PC-3 (cell line): Measurements from ENCODE around the gene CAP2. TPM values are rescaled to one million over a fixed set of nuclear protein-coding genes. Genes with fewer than 3 reads are reported as not detected.

Experiments
- ATAC-seq: fragments of 200-7000 bp; cut with Tn5 transposase; 2 replicates; pipeline ENCODE4 v1.9.1; 2020; ENCODE audit warnings: mild to moderate bottlenecking, moderate library complexity
- BruUV-seq: library from RNA; stranded (reverse); fragments of 400-500 nt; replicated peaks from 2 replicates; lab custom pipeline; 2021; lab: Mats Ljungman, UMichigan
- CTCF ChIA-PET: fragments of 300-600 bp; sonication (Branson Sonifier 250); formaldehyde crosslinking; loops from one replicate; lab custom pipeline; 2022; ENCODE audit warnings: antibody characterized with exemption; lab: Charles Lee
- POLR2A ChIA-PET: fragments of 300-600 bp; sonication (Branson Sonifier 250); formaldehyde crosslinking; loops from one replicate; lab custom pipeline; 2022; ENCODE audit warnings: antibody characterized with exemption; ENCODE audit not compliant: unreplicated experiment; lab: Charles Lee
- DNase-seq: peaks from one replicate; pipeline ENCODE4 v3.0.0-alpha.2; 2015
- H2AFZ ChIP-seq: fragments of 300-600 bp; sonication (generic); 2 replicates; pipeline ENCODE4 v1.6.0; 2016; ENCODE audit warnings: antibody characterized with exemption, low read length
- H3F3A ChIP-seq: fragments of 300-600 bp; sonication (generic); one replicate; pipeline ENCODE4 v1.6.0; 2017; ENCODE audit warnings: antibody characterized with exemption, low read length, control low read depth, mild to moderate bottlenecking; ENCODE audit not compliant: unreplicated experiment
- H3K27ac ChIP-seq: fragments of 300-600 bp; sonication (generic); 2 replicates; pipeline ENCODE4 v1.5.1; 2016; ENCODE audit warnings: mild to moderate bottlenecking, low read length
- H3K27me3 ChIP-seq: fragments of 300-600 bp; sonication (generic); 2 replicates; pipeline ENCODE4 v1.6.1; 2016; ENCODE audit warnings: low read length, mixed read lengths
- H3K36me3 ChIP-seq: fragments of 300-600 bp; sonication (generic); 2 replicates; pipeline ENCODE4 v1.6.1; 2016; ENCODE audit warnings: low read depth, mixed run types, low read length, mixed read lengths
- H3K4me1 ChIP-seq: fragments of 300-600 bp; sonication (generic); 2 replicates; pipeline ENCODE4 v1.5.1; 2016; ENCODE audit warnings: low read length; ENCODE audit not compliant: insufficient read depth
- H3K4me2 ChIP-seq: fragments of 300-600 bp; sonication (generic); 2 replicates; pipeline ENCODE4 v1.6.0; 2016; ENCODE audit warnings: low read length
- H3K4me3 ChIP-seq: fragments of 300-600 bp; sonication (generic); 2 replicates; pipeline ENCODE4 v1.5.1; 2016; ENCODE audit warnings: mild to moderate bottlenecking, low read length, mixed read lengths
- H3K79me2 ChIP-seq: fragments of 300-600 bp; sonication (generic); 2 replicates; pipeline ENCODE4 v1.6.1; 2017; ENCODE audit warnings: low read length, mixed read lengths
- H3K9ac ChIP-seq: fragments of 300-600 bp; sonication (generic); 2 replicates; pipeline ENCODE4 v1.6.0; 2016; ENCODE audit warnings: mild to moderate bottlenecking, low read length
- H3K9me2 ChIP-seq: fragments of 300-600 bp; sonication (generic); replicated peaks from 2 replicates; pipeline ENCODE4 v1.6.1; 2016; ENCODE audit warnings: mixed run types, low read length, mixed read lengths
- H3K9me3 ChIP-seq: fragments of 300-600 bp; sonication (generic); 2 replicates; pipeline ENCODE4 v1.6.1; 2016; ENCODE audit warnings: low read length, mixed read lengths
- H4K20me1 ChIP-seq: fragments of 300-600 bp; sonication (generic); 2 replicates; pipeline ENCODE4 v1.6.1; 2016; ENCODE audit warnings: low read length, mixed read lengths
- CTCF ChIP-seq: fragments of 300-600 bp; sonication (generic); conservative IDR thresholded peaks from 2 replicates; pipeline ENCODE4 v1.5.1; 2017; ENCODE audit warnings: antibody characterized with exemption, low read depth, mild to moderate bottlenecking, low read length
- EZH2 ChIP-seq: fragments of 300-600 bp; sonication (generic); IDR thresholded peaks from one replicate; pipeline ENCODE4 v1.6.1; 2017; ENCODE audit warnings: antibody characterized with exemption, mild to moderate bottlenecking, low read length; ENCODE audit not compliant: unreplicated experiment
- EZH2phosphoT487 ChIP-seq: fragments of 300-600 bp; sonication (generic); IDR thresholded peaks from 2 replicates; pipeline ENCODE4 v1.6.1; 2018; ENCODE audit warnings: mild to moderate bottlenecking, antibody characterized with exemption, low read length, borderline replicate concordance
- intact Hi-C: fragments of 100-400 bp; cut with micrococcal nuclease; formaldehyde crosslinking; loops from 2 replicates; pipeline ENCODE4 v1.9.0; 2023
- total RNA-seq: library from RNA; depleted of rRNA; stranded (reverse); fragments of >200 nt; gene quantifications from 2 replicates; pipeline ENCODE4 v1.2.3, GENCODE V29; 2014

CAP2 gene
- total RNA-seq, 1 experiment from 2014 or later: 8.2 TPM

GRCh38 chr6:17562636-17563035 is 169.2 kb downstream of the CAP2 start:
- TF ChIP-seq CTCF (no peak), EZH2phosphoT487 (no peak), EZH2 (no peak)
- no peaks in the 10 kb centered on the region for H3K79me2 ChIP-seq
- H3K36me3 ChIP-seq: peaks cover 5% of the 10 kb centered on the region; the same call in 1 of the 2 replicates
- H3K27ac ChIP-seq: no peak overlapping the region
- intact Hi-C loops: no loop called here
- no peak for DNase-seq
- no peak for ATAC-seq
- no peaks in the 10 kb centered on the region for H3K27me3 ChIP-seq
- H2AFZ ChIP-seq: no peak overlapping the region
- peaks cover 16% of the 10 kb centered on the region for H3K9me3 ChIP-seq
- ChIA-PET CTCF (no interaction called here), POLR2A (no interaction called here)
- no peaks in the 10 kb centered on the region for H3K4me1 ChIP-seq
- H3K9ac ChIP-seq: no peak overlapping the region
- no peak overlapping the region for H3K4me2 ChIP-seq
- no TSS peak for BruUV-seq
- no peaks in the 10 kb centered on the region for H3F3A ChIP-seq
- H4K20me1 ChIP-seq: no peaks in the 10 kb centered on the region
- no peak overlapping the region for H3K4me3 ChIP-seq
- no peaks in the 10 kb centered on the region for H3K9me2 ChIP-seq

- CTCF ChIA-PET: no interaction called here
- intact Hi-C loops: no loop called here
- no TSS peak for BruUV-seq
- Histone ChIP-seq H3K9ac (no peak overlapping the region), H3F3A (no peaks in the 10 kb centered on the region), H3K9me3 (peaks cover 16% of the 10 kb centered on the region), H3K4me1 (no peaks in the 10 kb centered on the region), H3K27me3 (no peaks in the 10 kb centered on the region), H3K4me2 (no peak overlapping the region), H2AFZ (no peak overlapping the region), H3K79me2 (no peaks in the 10 kb centered on the region), H3K27ac (no peak overlapping the region), H3K36me3 (peaks cover 5% of the 10 kb centered on the region; the same call in 1 of the 2 replicates), H3K9me2 (no peaks in the 10 kb centered on the region), H4K20me1 (no peaks in the 10 kb centered on the region), H3K4me3 (no peak overlapping the region)
- DNase-seq (no peak), ATAC-seq (no peak)
- TF ChIP-seq EZH2phosphoT487 (no peak), CTCF (no peak), EZH2 (no peak)
- POLR2A ChIA-PET: no interaction called here
Observed at GRCh38 chr6:17565399-17565798, 172.0 kb downstream of the CAP2 start.

GRCh38 chr6:17574866-17575560 is 181.6 kb downstream of the CAP2 start:
- Histone ChIP-seq H3K4me3 (no peak overlapping the region), H3K4me1 (no peaks in the 10 kb centered on the region), H3K9ac (no peak overlapping the region), H3K27me3 (no peaks in the 10 kb centered on the region), H3K9me2 (no peaks in the 10 kb centered on the region), H3F3A (no peaks in the 10 kb centered on the region), H3K79me2 (no peaks in the 10 kb centered on the region), H3K4me2 (no peak overlapping the region), H3K36me3 (no peaks in the 10 kb centered on the region), H3K27ac (no peak overlapping the region), H4K20me1 (no peaks in the 10 kb centered on the region), H3K9me3 (peaks cover 7% of the 10 kb centered on the region; the same call in 1 of the 2 replicates), H2AFZ (no peak overlapping the region)
- ATAC-seq: peak; percentile 71
- POLR2A ChIA-PET: interaction anchor here (0.7 kb wide), 1 partner anchor 813 kb away, joined by 3 read pairs; no protein-coding TSS in a partner anchor
- intact Hi-C loops: no loop called here
- CTCF ChIA-PET: no interaction called here
- peak; percentile 85 for DNase-seq
- BruUV-seq: no TSS peak
- TF ChIP-seq EZH2: no peak
